ENCODE data around the gene VWA8.
"Not testable (repeated sequence)": the region's sequence is repeated elsewhere in the genome, so short reads cannot be mapped to it uniquely, and the experiment has no call there.

The VWA8 gene

DNA sequence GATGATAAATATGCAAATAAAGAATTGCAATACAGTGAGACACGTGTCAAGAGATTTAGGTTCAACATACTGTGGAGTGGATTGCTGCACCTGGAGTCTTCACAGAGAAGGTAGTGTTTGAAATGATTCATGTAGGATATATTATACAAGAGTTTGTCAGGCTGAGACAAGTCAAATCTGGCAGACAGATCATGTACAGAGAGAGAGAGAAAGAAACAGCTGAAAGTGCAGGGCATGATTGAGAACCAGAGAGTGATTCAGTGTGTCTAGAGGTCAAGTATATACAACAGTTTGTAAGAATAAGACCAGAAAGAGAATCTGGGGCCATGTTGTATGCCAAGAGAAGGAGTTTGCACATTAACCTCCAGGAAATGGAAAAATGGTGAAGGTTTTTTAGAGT lies 2.1 kb upstream of the VWA8 start:
- no peak for DNase-seq

DNA sequence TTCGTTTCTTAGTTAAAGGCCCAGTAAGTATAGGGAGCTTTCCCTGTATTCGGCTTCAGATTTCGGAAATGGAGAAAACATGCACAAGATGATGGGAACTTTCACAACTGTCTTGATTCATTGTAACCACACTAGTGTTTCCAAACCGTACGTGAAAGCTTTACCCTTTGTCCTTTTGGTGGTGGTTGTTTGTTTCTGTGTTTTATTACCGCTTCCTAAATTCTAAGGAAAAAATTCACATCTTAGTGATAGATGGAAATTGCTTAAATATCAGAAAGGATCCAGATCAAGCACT lies 504 bp upstream of the VWA8 start:
- DNase-seq, result no peak

DNA sequence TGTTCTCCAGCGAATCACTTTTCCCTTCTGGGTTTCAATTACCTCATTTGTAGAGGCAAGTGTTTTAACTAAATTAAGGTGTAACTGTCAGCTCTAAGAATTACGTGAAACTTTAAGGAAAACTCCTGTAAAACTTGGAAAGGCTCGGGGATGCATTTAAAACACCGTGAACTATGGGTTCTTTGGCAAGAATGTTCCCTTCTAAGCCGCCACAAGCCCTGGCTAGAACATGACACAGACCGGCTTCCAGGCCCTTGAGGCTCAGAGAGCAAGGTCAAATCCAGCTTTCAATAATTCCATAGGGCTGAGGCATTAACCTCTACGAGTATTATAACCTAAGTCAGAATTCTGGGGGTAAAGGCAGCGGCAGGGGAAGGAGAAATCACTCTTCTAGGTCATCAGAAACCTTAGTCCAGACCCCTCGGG lies 685 bp downstream of the VWA8 start:
- no peak for DNase-seq

DNA sequence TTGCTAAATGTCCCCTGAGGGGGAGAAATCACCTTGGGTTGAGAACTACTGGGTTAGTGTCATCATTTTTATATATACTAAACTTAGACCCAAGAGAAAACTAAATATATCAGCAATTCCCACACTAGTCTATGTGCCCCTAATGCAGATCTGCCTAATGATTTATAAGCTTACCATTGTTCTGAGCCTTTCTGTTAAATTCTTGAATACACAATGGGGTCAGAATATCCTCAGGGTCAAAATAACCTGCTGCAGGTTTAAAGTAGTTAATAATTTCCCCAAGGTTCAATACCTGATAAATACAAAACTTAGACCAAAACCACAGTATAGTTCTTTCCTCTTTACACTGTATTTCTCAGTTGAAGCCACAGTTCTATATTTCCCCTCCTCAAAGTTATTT lies 4.6 kb downstream of the VWA8 start:
- no peak for DNase-seq

DNA sequence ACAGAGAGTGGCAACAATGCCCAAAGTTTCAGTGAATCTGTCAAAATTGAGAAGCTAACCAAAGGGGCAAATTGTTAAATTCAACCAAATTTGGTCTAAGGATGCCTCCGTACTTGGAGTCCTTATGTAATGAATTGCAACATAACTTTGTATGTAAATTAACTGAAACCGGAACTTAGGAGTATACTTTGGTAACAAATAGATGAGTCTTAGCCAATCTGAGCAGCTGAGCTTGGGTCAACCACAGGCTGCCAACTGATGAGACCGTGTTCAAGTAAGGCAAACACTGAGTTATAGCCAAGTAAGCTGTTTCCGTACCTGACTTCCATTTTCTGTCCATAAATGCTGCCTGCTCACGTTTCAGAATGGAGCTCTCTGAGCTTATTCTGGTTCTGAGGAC lies 5.3 kb downstream of the VWA8 start:
- no peak for DNase-seq

DNA sequence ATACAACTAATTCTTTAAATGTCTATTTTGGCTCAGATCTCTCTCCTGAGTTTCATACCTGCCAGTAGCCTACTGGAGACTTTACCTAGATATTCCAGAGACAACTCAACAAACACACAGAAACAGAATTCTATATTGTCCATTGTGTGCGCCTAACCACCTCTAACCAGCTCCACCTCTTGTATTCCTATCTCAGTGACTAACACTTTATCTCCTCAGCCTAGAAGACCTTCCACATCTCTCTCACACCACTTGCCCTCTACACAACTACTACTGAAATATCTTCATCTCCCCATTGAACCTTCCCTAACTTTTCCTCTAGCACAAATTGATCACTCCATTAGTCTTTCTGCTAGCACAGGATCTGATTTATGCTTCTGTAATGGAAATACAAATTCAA lies 6.7 kb downstream of the VWA8 start:
- no peak for DNase-seq

DNA sequence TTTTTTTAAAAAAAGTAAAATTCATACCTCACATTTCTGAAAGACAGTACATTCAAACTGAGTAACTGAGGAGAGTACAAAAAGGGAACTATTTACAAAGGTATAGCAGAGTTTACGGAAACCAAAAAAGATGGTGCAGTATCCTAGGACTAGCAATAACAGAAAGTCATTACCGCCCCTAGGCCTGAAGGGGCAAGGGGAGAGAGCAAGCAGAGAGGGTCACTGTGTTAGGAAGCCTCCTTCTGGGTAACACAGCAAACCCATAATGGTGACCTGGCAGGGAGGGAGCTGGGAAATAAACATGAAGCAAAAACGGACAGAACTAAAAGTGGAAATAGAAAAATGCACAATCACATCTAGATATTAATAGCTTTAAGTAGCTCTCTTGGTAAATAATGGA lies 8.2 kb downstream of the VWA8 start:
- no peak for DNase-seq

DNA sequence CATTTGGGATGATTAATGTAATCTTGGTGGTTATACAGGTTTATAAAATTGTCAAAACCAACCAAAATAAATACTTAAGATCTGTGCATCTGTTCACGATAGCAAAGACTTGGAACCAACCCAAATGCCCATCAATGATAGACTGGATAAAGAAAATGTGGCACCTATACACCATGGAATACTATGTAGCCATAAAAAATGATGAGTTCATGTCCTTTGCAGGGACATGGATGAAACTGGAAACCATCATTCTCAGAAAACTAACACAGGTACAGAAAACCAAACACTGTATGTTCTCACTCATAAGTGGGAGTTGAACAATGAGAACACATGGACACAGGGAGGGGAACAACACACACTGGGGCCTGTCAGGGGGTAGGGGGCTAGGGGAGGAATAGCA lies 11.8 kb downstream of the VWA8 start:
- not testable (repeated sequence) for DNase-seq

DNA sequence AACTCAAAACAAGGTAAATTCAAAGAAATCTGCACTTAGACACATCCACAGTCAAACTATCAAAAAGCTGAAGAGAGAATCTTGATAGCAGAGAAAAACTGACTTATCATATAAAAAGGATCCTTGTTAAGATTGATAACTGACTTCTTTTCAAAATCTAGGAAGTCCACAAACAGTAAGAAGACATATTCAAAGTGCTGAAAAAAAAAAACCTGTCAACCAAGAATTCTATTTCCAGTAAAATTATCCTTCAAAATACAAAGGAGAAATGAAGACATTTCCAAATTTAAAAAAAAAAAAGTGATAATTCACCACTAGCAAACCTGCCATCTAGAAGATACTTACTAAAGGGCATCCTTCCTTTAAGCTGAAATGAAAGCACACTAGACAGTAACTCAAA lies 15.0 kb downstream of the VWA8 start:
- no peak for DNase-seq

DNA sequence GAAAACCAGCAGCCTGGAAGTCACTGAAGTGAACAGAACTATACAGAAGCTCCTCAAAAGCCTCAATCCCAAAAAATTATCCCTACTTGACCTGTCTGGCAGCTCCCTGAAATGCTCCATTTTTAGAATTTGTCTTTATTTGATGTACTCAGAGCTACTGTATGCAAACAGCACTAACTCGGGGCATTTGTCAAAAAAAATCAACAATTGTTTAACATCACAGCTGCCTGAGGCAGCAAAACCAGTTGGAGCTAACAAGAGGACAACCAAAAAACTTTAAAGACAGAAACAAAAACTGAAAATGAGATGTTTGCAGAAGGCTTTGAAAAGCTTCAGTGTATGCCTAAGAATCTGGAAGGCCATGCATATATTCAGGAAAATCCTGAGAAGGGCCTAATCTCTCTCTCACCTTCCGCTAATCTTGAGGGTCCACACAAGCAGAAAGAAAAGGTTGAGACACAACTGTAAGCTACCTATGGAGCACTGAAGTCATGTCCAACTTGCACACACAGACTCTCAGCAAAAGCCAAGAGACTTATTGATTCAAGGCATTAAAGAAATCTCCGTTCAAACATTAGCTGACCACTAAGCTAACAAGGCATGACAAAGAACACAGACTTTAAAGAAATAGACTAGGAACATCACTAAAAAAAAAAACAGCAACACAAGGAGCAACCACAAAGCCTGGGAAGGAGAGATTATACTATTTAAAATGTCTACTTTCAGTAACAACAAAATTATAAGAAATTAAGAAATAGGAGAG lies 16.1 kb downstream of the VWA8 start:
- DNase-seq, result no peak

DNA sequence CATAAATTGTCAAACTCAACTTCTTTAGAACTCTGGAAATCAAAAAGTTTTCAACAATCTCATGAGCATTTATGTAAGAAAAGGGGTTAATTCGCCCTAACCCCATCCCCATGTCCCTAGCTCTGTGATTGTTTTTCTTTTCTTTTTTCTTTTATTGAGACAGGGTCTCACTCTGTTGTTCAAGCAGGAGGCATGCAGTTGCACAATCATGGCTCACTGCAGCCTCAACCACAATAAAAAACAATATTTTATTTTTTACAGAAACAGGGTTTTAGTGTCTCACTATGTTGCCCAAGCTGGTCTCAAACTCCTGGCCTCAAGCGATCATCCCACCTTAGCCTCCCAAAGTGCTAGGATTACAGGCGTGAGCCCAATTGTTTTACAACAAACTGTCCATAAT lies 16.7 kb downstream of the VWA8 start:
- DNase-seq, result no peak

DNA sequence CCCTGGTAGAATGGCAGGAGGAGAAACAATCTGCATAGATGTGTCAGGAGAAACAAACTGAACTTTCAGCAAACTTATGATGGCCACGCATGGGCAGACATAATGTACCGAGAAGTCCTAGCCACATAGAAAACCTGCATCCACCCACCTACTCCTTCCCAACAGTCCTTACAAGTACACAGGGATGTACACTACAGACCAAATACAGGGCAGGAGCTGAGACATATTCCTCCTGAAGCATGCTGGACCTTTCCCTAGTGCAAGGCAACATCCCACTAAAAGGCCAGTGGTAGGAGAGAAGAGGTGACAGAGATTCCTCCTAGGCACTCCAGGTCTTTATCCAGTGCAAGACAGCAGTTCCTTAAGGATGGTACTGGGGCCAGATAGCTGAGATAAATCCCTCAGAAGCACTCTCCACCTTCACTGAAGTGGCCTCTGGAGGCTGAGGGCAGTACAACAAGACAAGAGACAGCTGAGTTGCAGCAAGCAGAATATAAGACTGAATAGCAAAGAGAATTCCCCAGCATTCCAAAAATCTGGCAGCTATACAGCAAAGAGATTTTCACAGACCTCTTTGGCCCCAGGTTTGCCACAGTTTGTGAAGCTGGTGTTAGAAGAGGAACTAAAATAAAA lies 18.3 kb downstream of the VWA8 start:
- no peak for DNase-seq

DNA sequence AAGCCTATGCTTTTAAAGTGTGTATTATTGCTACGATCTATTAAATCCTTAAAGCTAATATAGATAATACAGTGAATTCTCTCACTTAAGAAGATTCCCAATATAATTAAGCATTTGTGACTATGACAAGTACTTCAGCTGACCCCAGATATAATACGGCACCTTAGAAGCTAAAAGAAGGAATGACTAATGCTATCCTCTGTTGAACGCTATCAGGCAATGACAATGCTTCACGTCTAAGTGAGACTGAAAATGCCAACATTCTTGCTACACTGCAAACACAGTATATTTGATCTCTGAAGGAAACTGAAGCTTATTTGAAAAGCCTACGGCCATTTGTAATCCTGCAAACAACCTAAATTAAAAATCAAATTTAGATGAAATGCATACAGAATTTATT lies 19.7 kb downstream of the VWA8 start:
- DNase-seq, result no peak

DNA sequence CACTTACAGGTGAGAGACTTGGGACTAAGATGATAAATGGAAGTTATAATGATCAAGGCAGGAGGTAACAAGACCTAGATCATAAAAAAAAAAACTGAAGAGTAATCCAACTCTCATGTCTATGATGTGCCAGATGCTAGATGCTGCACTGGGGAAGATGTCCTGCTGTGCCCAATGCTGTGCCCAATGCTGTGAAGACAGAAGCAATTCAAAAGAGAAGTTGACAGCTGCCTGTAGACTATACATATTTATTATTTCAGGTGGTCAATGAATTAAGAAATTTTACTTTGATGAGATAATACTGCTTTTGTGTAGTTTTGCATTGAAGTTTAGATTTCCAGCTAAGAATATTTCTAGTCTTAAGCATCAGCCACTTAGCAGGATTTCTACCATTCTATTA lies 21.5 kb downstream of the VWA8 start:
- no peak for DNase-seq

DNA sequence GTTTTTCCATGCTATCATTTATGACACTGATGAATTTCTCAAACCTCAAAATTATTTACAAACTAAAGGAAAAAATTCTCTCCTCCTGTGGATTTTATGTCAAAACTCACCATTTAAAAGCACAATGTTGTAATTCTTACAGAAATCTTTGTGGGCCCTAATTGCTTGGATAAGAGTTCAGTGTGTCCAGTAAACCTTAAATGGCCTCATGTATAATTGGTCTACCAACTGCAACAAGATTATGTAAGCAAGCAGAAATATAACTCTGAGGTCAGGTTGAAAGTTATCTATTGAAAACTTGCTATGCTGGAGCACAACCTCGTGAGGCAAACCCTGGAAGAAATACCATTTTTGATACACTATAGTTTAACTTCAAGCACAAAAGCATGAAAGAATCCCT lies 22.0 kb downstream of the VWA8 start:
- DNase-seq, result no peak

DNA sequence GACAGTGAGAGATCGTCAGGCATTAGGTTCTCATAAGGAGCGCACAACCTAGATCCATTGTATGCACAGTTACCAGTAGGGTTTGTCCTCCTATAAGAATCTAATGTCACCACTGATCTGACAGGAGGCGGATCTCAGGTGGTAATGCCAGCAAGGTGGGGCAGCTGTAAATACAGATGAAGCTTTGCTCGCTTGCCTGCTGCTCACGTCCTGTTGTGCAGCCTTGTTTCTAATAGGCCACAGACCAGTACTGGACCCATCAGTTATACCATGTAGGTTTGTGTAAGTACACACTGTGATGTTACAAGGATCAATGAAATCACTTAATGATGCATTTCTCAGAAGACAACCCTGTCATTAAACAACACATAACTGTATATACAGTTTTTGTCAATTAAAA lies 23.5 kb downstream of the VWA8 start:
- DNase-seq, result no peak

DNA sequence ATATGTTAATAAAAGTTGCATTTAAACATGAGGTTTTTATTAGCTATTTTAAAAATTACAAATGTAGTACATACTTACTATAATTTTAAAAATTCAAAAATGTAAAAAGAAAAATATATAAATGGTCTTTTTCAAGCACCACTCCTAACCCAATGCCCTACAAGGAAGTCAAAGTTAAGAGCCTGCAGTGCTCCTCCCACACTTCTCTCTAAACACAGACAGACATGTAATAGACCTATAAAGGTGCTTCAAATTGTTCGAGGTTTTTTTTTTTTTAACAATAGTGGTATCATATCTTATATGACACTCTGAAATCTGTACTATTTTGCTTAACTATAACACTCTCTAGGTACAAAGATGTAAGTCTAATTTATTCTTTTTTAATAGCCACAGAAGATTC lies 25.4 kb downstream of the VWA8 start:
- DNase-seq, result no peak

DNA sequence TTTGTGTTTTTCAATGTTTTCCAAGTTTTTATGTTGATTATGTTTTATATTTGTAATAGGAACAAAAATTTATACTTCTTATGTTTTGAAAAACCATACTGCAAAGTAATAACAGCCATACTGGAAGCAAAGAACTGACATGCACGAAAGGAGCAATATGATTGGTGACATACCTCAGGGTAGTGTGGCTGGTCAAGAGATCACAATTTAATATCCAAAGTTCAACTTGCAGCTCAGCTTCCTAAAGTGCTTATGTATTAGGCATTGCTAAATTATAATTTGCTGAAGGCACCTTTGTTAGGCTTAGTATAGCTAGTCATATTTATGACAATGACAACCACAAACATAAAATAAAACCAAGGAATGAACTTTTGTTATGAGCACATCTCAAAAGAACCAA lies 25.9 kb downstream of the VWA8 start:
- DNase-seq, result no peak

DNA sequence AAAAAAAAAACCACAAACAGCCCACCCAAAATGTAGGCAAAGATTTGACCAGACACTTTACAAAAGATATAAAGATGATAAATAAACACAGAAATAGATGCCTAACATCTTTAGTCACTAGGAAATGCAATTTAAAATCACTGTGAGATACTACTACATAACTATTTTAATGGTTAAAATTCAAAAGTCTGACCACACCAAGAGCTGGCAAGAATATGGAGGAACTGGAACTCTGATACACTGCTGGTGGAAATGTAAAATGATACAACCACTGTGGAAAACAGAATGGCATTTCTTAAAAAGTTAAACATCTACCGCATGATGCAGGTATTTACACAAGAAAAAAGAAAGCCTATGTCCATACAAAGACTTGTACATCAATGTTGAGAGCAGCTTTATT lies 26.8 kb downstream of the VWA8 start:
- no peak for DNase-seq

DNA sequence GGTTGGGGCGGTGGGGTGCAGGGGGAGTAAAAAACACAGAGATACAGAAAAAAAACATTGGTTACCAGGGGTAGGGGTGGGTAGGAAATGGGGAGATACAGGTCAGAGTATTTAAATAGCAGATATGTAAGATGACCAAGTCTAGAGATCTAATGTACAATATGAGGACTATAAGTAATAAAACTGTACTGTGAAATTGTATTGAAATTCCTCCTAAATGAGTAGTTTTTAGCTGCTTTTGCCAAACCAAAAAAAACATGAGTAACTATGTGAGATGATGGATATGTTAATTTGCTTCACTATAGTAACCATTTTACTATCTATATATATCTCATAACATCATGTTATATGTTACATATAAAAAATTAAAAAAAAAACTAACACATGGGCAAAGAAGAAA lies 29.6 kb downstream of the VWA8 start:
- no peak for DNase-seq

DNA sequence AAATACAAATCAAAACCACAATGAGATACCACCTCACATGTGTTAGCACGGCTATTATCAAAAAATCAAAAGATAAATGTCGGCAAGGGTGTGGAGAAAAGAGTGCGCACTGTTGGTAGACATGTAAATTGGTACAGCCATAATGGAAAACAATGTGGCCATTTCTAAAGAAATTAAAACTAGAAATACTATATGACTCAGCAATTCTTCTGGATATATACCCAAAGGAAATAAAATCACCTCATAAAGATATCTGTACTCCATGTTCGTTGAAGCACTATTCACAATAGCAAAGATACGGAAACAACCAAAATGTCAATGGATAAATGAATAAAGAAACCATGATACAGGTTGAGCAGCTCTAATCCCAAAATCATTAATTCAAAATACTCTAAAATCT lies 30.8 kb downstream of the VWA8 start:
- DNase-seq, result no peak

DNA sequence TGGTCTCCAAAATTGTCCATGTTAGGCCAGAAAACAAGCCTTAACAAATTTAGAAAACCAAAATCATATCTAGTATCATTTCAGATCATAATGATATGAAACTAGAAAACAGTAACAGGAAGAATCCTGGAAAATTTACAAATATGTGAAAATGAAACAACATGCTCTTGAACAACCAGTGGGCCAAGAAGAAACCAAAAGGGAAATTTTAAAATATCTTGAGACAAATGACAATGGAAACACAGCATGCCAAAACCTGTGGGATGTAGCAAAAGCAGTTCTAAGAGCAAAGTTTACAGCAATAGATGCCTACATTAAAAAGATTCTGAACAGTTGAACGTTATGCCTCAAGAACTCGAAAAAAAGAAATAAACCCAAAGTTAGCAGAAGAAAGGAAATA lies 32.6 kb downstream of the VWA8 start:
- DNase-seq, result no peak

DNA sequence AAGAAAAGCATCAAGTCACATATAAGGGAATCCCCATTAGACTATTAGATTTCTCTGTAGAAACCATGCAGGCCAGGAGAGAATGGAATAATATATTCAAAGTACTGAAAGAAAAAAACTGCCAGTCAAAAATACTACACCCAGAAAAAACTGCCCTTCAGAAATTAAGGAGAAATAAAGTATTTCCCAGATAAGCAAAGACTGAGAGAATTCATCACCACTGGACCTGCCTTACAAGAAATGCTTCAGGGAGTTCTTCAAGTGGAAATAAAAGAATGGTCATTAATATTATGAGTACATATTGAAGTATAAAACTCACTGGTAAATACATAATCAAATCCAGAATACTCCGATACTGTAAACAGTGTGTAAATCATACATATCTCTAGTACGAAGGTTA lies 35.9 kb downstream of the VWA8 start:
- no peak for DNase-seq

DNA sequence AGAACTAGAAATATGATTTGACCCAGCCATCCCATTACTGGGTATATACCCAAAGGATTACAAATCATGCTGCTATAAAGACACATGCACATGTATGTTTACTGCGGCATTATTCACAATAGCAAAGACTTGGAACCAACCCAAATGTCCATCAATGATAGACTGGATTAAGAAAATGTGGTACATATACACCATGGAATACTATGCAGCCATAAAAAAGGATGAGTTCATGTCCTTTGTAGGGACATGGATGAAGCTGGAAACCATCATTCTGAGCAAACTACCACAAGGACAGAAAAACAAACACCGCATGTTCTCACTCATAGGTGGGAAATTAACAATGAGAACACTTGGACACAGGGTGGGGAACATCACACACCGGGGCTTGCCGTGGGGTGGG lies 38.0 kb downstream of the VWA8 start:
- not testable (repeated sequence) for DNase-seq
